ENCODE measurements around the gene ZDHHC14.
"Not testable (repeated sequence)": the region's sequence is repeated elsewhere in the genome, so short reads cannot be mapped to it uniquely, and the experiment has no call there.

DNA sequence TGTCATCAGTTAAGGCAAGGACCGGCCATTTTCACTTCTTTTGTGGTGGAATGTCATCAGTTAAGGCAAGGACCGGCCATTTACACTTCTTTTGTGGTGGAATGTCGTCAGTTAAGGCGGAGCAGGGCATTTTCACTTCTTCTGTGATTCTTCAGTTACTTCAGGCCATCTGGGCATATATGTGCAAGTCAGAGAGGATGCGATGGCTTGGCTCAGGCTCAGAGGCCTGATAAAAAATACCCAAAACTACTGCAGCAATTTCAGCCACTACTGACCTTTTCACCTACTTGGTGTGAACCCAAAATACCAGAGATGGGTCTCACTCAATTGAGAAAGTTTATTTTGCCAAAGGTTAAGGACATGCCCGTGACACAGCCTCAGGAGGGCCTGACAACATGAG is 325.4 kb downstream of the ZDHHC14 start:
- TF ChIP-seq POLR2A (IDR thresholded peaks at IDR 0.05; ENCODE audit: low read length); GATA1 (IDR thresholded peaks at IDR 0.05; ENCODE audit: low read depth, low read length): not testable (repeated sequence)
